Measurements from ENCODE around the gene SPATA21.
A peak's percentile ranks its signal among the peaks of the same experiment; 100 is the strongest.
"Not testable (repeated sequence)": the region's sequence is repeated elsewhere in the genome, so short reads cannot be mapped to it uniquely, and the experiment has no call there.

Gene SPATA21

GRCh38 chr1:16436946-16437474, at the start of gene SPATA21:
SPATA21 (minus strand) TSS chr1:16437424; CDS start chr1:16431371, 6,053 bp downstream.
- DNase-seq (ENCODE audit: low read depth, low spot score) = no peak

- DNase-seq (ENCODE audit: low read depth, low spot score) = not testable (repeated sequence)
These were observed 49.8 kb upstream of the SPATA21 start for GRCh38 chr1:16487011-16487410.

- not testable (repeated sequence) for DNase-seq (ENCODE audit: low read depth, low spot score)
These were observed 49.1 kb upstream of the SPATA21 start for GRCh38 chr1:16486316-16486715.

GRCh38 chr1:16484931-16485330, 47.7 kb upstream of the SPATA21 start:
- DNase-seq (ENCODE audit: low read depth, low spot score) = no peak

GRCh38 chr1:16484501-16484835, 47.2 kb upstream of the SPATA21 start:
- DNase-seq (ENCODE audit: low read depth, low spot score) = no peak

- not testable (repeated sequence) for DNase-seq (ENCODE audit: low read depth, low spot score)
These were observed 46.6 kb upstream of the SPATA21 start for GRCh38 chr1:16483639-16484500.

- DNase-seq (ENCODE audit: low read depth, low spot score) = not testable (repeated sequence)
These were observed 45.9 kb upstream of the SPATA21 start for GRCh38 chr1:16483146-16483545.

GRCh38 chr1:16478091-16478490, 40.9 kb upstream of the SPATA21 start:
- no peak for DNase-seq (ENCODE audit: low read depth, low spot score)

GRCh38 chr1:16475771-16476770, 38.8 kb upstream of the SPATA21 start:
- DNase-seq (ENCODE audit: low read depth, low spot score) = not testable (repeated sequence)

- not testable (repeated sequence) for DNase-seq (ENCODE audit: low read depth, low spot score)
These were observed 37.7 kb upstream of the SPATA21 start for GRCh38 chr1:16474891-16475290.

GRCh38 chr1:16474166-16474800, 37.1 kb upstream of the SPATA21 start:
- no peak for DNase-seq (ENCODE audit: low read depth, low spot score)

- DNase-seq (ENCODE audit: low read depth, low spot score) = no peak
These were observed 31.3 kb upstream of the SPATA21 start for GRCh38 chr1:16468558-16468957.

- peak; percentile 36 for DNase-seq (ENCODE audit: low read depth, low spot score)
These were observed 27.8 kb upstream of the SPATA21 start for GRCh38 chr1:16464917-16465625.

GRCh38 chr1:16462773-16463330, 25.6 kb upstream of the SPATA21 start:
- DNase-seq (ENCODE audit: low read depth, low spot score) = no peak

GRCh38 chr1:16461681-16462080, 24.5 kb upstream of the SPATA21 start:
- no peak for DNase-seq (ENCODE audit: low read depth, low spot score)

GRCh38 chr1:16459352-16459925, 22.2 kb upstream of the SPATA21 start:
- DNase-seq (ENCODE audit: low read depth, low spot score) = no peak

GRCh38 chr1:16458831-16459230, 21.6 kb upstream of the SPATA21 start:
- no peak for DNase-seq (ENCODE audit: low read depth, low spot score)

GRCh38 chr1:16456151-16456550, 18.9 kb upstream of the SPATA21 start:
- not testable (repeated sequence) for DNase-seq (ENCODE audit: low read depth, low spot score)

- DNase-seq (ENCODE audit: low read depth, low spot score) = not testable (repeated sequence)
These were observed 17.7 kb upstream of the SPATA21 start for GRCh38 chr1:16454909-16455308.

All from astrocyte of the hippocampus (primary cell).